Heart left ventricle (tissue), 13 donors: ENCODE results near the gene DHX35.

Experiments used
- POLR2A ChIP-seq, 2 donors: fragments of 450-650 bp; IDR thresholded peaks; one replicate each; pipeline ENCODE4 v1.6.1; 2017; ENCODE audit warnings: antibody characterized with exemption in 2 of 2, mild to moderate bottlenecking in 2 of 2, moderate library complexity in 2 of 2
- TF ChIP-seq, protein P1 (sequence below), 12 donors: fragments of 200-600 bp; sonication (generic) in 4 of 12; IDR thresholded peaks; one replicate each; pipeline versions ENCODE4 v1.5.0 to v1.8.0; 2018 to 2022; ENCODE audit warnings: antibody characterized with exemption in 12 of 12, mild to moderate bottlenecking in 5 of 12
- donor health status: ischemic (EF 13 %, LVEDD 7.1; RV severe dilation, severe dysfunction).
- donor health status: DM: no; HTN: yes; CAD: no.
- donor health status: DM: no; HTN: no; CAD: no.
- donor health status: ischemic (EF 25% LVEDD 6.9; RV normal size, moderate dysfunction).
- donor health status: ischemic (EF 25% LVEDD 5.7; RV mildly dilated, moderate dysfunction).
- donor health status: ischemic (EF 35%, LVEDD 5.7; RV mildly dilated, moderate dysfunction).
- donor health status: nonischemic (EF 11% LVEDD 7.7; RV severe dilation, severe dysfunction).
- donor health status: DM: yes; HTN: yes; CAD: no.
- donor health status: PGD.
- donor health status: ischemic (EF 29% LVEDD 5.4; RV normal size, mild dysfunction).
- donor health status: nonischemic (EF 23%, LVEDD 6.1; RV moderate dilation, normal function).

DNA sequence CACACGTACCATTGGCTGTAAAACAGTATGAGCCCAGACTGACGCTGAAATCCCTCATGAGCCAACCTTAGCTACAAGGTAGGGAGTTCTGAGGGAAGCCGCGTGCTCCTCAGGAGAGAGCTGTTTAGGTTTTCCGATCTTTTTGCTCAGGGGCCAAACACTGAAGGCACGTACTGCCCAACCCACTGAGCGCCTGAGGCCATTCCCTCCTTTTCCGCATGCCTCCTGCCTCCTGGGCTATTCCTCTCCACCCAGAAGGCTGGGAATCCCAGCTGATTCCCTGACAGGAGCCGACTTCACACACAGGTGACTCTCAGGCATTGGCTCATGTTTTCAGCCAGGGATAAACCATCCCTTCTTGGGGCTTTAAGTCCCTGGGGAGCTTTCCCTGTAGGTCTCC is 41.3 kb upstream of the DHX35 start:
- TF ChIP-seq, protein P1, sequence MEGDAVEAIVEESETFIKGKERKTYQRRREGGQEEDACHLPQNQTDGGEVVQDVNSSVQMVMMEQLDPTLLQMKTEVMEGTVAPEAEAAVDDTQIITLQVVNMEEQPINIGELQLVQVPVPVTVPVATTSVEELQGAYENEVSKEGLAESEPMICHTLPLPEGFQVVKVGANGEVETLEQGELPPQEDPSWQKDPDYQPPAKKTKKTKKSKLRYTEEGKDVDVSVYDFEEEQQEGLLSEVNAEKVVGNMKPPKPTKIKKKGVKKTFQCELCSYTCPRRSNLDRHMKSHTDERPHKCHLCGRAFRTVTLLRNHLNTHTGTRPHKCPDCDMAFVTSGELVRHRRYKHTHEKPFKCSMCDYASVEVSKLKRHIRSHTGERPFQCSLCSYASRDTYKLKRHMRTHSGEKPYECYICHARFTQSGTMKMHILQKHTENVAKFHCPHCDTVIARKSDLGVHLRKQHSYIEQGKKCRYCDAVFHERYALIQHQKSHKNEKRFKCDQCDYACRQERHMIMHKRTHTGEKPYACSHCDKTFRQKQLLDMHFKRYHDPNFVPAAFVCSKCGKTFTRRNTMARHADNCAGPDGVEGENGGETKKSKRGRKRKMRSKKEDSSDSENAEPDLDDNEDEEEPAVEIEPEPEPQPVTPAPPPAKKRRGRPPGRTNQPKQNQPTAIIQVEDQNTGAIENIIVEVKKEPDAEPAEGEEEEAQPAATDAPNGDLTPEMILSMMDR (IDR thresholded peaks at IDR 0.05): no peak
- TF ChIP-seq POLR2A (IDR thresholded peaks at IDR 0.05): no peak
